Aorta (tissue), 5 donors: ENCODE data around the gene HOXA2. TPM values are rescaled to one million over a fixed set of nuclear protein-coding genes. Genes with fewer than 3 reads are reported as not detected.

Source experiments
- ATAC-seq: fragments of 200-7000 bp; cut with Tn5 transposase; one replicate; pipeline ENCODE4 v1.9.1; 2022; ENCODE audit warnings: moderate library complexity; ENCODE audit not compliant: low FRiP score
- DNase-seq, 2 donors: peaks; one replicate each; pipeline ENCODE4 v3.0.0-alpha.2; 2020
- H3K27ac ChIP-seq, 2 donors: one replicate each; pipeline ENCODE4 v1.5.1; 2013; ENCODE audit warnings: low read length in 2 of 2, mild to moderate bottlenecking in 2 of 2, moderate library complexity in 2 of 2, control low read depth in 1 of 2, inconsistent platforms in 1 of 2, low read depth in 1 of 2
- H3K27me3 ChIP-seq, 2 donors: one replicate each; pipeline ENCODE4 v1.6.1; 2013; ENCODE audit warnings: control low read depth in 1 of 2, low read length in 1 of 2, mild to moderate bottlenecking in 1 of 2, moderate library complexity in 1 of 2; ENCODE audit not compliant: insufficient read depth in 2 of 2, control insufficient read depth in 1 of 2
- H3K36me3 ChIP-seq, 2 donors: one replicate each; pipeline ENCODE4 v1.6.1; 2013; ENCODE audit warnings: control low read depth in 1 of 2, low read length in 1 of 2, mild to moderate bottlenecking in 1 of 2; ENCODE audit not compliant: insufficient read depth in 2 of 2, control insufficient read depth in 1 of 2
- H3K4me1 ChIP-seq, 2 donors: one replicate each; pipeline ENCODE4 v1.6.1; 2013; ENCODE audit warnings: low read length in 2 of 2, control low read depth in 1 of 2, mild to moderate bottlenecking in 1 of 2, moderate library complexity in 1 of 2; ENCODE audit not compliant: insufficient read depth in 2 of 2, control insufficient read depth in 1 of 2
- H3K4me3 ChIP-seq, 2 donors: one replicate each; pipeline ENCODE4 v1.5.1; 2013; ENCODE audit warnings: low read length in 2 of 2, control low read depth in 1 of 2, mild to moderate bottlenecking in 1 of 2
- H3K9me3 ChIP-seq: one replicate; pipeline ENCODE4 v1.6.1; 2013; ENCODE audit warnings: mild to moderate bottlenecking, low read length; ENCODE audit not compliant: control insufficient read depth
- WGBS, 2 donors: extraction: QIAGEN DNeasy Blood & Tissue Kit; methylation state at CpG; one replicate each; pipeline ENCODE4 v1.1.7; 2013; 5-methylcytosine and 5-hydroxymethylcytosine counted together
- intact Hi-C, 2 donors: fragments of 100-400 bp; cut with DNase I; formaldehyde crosslinking; loops; one replicate each; pipeline versions ENCODE4 v1.14.2 to v1.15.0; 2022
- polyA plus RNA-seq, 2 donors: library from polyadenylated mRNA; stranded (reverse); fragments of 200-250 nt; gene quantifications; one replicate each; pipeline ENCODE4 v1.2.3, GENCODE V29; 2013
- total RNA-seq, 2 donors: library from RNA; stranded (reverse); fragmentation: NEBNext Ultra II Directional; extraction: Animal tissue kit (Norgen Biotek cat#: 25700); gene quantifications; one replicate each; pipeline ENCODE4 v1.2.1, GENCODE V29; 2021
- donor health status: healthy with polysubstance abuse.
- donor health status: Bipolar disorder and iron deficiency.
- donor health status: DM: no; HTN: no; CAD: no.
- donor health status: DM: no; HTN: no; CAD: no.
- donor health status: DM: yes; HTN: yes; CAD: no.

The HOXA2 gene
- total and polyA plus RNA-seq, 4 donors = 1.6 to 4.7 (median 2.9) TPM

- WGBS, 2 donors = 3 to 6% methylated on average over 38 of the region's 38 CpGs
- Histone ChIP-seq H3K4me1 (no peaks in the 10 kb centered on the region), H3K4me3 (peak overlapping the region; percentile 80 to 91), H3K27me3 (no peaks in the 10 kb centered on the region), H3K27ac (peak overlapping the region; percentile 53 to 73), H3K9me3 (no peaks in the 10 kb centered on the region), H3K36me3 (no peaks in the 10 kb centered on the region)
- intact Hi-C loops = loop anchor here (2.0 to 5.0 kb wide), 4 partner anchors 33 to 1242 kb away; partner anchors contain the start of genes HOXA4 (in 1 of the 2) and HOXA5 (in 1 of the 2)
- DNase-seq (peak in 1 of 2 donors; percentile 57), ATAC-seq (peak; percentile 36)
Observed at GRCh38 chr7:27098578-27099451, 3.7 kb downstream of the HOXA2 start.

GRCh38 chr7:27097686-27098577 is 4.6 kb downstream of the HOXA2 start:
- H3K27ac ChIP-seq = peak overlapping the region; percentile 53 to 73
- no peaks in the 10 kb centered on the region for H3K9me3 ChIP-seq
- intact Hi-C loops = loop anchor here (2.0 to 5.0 kb wide), 5 partner anchors 19 to 1241 kb away; partner anchors contain the start of genes HOXA4 (in 1 of the 2) and HOXA5 (in 1 of the 2)
- peak overlapping the region; percentile 80 to 91 for H3K4me3 ChIP-seq
- 3 to 6% methylated on average over 35 of the region's 35 CpGs for WGBS, 2 donors
- no peaks in the 10 kb centered on the region for H3K36me3 ChIP-seq
- no peaks in the 10 kb centered on the region for H3K4me1 ChIP-seq
- peak; percentile 62 for ATAC-seq
- DNase-seq = peak in 1 of 2 donors; percentile 58
- H3K27me3 ChIP-seq = no peaks in the 10 kb centered on the region

GRCh38 chr7:27096768-27097514 is 5.5 kb downstream of the HOXA2 start:
- Histone ChIP-seq H3K4me3 (peak overlapping the region; percentile 80 to 91), H3K27ac (peak overlapping the region; percentile 18 to 90), H3K4me1 (no peaks in the 10 kb centered on the region), H3K27me3 (no peaks in the 10 kb centered on the region), H3K36me3 (no peaks in the 10 kb centered on the region), H3K9me3 (no peaks in the 10 kb centered on the region)
- WGBS, 2 donors = 0 to 1% methylated on average over 36 to 41 of the region's 41 CpGs
- DNase-seq (peak; percentile 72 to 83), ATAC-seq (peak; percentile 70)
- intact Hi-C loops = loop anchor here (1.0 to 5.0 kb wide), 5 partner anchors 20 to 233 kb away; partner anchors contain the start of genes HOXA4 (in 1 of the 2), HOXA5 (in 1 of the 2) and SKAP2 (in 1 of the 2)

GRCh38 chr7:27095897-27096767 is 6.4 kb downstream of the HOXA2 start, which contains the start of gene HOXA1:
HOXA1 (minus strand) TSS chr7:27096000; CDS start chr7:27095912, 88 bp downstream.
- ATAC-seq (peak; percentile 86), DNase-seq (peak; percentile 92 to 95)
- Histone ChIP-seq H3K27me3 (no peaks in the 10 kb centered on the region), H3K9me3 (no peaks in the 10 kb centered on the region), H3K27ac (peak within 1 kb of the TSS; percentile 18 to 90), H3K4me3 (peak within 1 kb of the TSS; percentile 80 to 91), H3K36me3 (no peaks in the 10 kb centered on the region), H3K4me1 (no peaks in the 10 kb centered on the region)
- WGBS, 2 donors = 0% methylated on average over 62 to 68 of the region's 68 CpGs
- intact Hi-C loops = loop anchor here (1.0 to 5.0 kb wide), 5 partner anchors 21 to 232 kb away; partner anchors contain the start of genes HOXA4 (in 1 of the 2), HOXA5 (in 1 of the 2) and SKAP2 (in 1 of the 2)

GRCh38 chr7:27095050-27095896 is 7.2 kb downstream of the HOXA2 start:
- H3K9me3 ChIP-seq = no peaks in the 10 kb centered on the region
- intact Hi-C loops = loop anchor here (5.0 kb wide), 3 partner anchors 37 to 63 kb away; partner anchors contain the start of genes HOXA4 (in 1 of the 2) and HOXA5 (in 1 of the 2)
- 23 to 24% methylated on average over 33 of the region's 33 CpGs for WGBS, 2 donors
- H3K27ac ChIP-seq = no peak overlapping the region
- DNase-seq (no peak), ATAC-seq (no peak)
- no peaks in the 10 kb centered on the region for H3K27me3 ChIP-seq
- peak overlapping the region in 1 of 2 donors; percentile 80 for H3K4me3 ChIP-seq
- no peaks in the 10 kb centered on the region for H3K36me3 ChIP-seq
- H3K4me1 ChIP-seq = no peaks in the 10 kb centered on the region

- H3K9me3 ChIP-seq = no peaks in the 10 kb centered on the region
- intact Hi-C loops = loop anchor here (5.0 kb wide), 3 partner anchors 38 to 62 kb away; partner anchors contain the start of genes HOXA4 (in 1 of the 2) and HOXA5 (in 1 of the 2)
- H3K36me3 ChIP-seq = no peaks in the 10 kb centered on the region
- no peaks in the 10 kb centered on the region for H3K4me1 ChIP-seq
- H3K27ac ChIP-seq = no peak overlapping the region
- 91% methylated on average over 29 of the region's 29 CpGs for WGBS, 2 donors
- H3K4me3 ChIP-seq = no peak overlapping the region
- no peak for ATAC-seq
- no peaks in the 10 kb centered on the region for H3K27me3 ChIP-seq
- peak in 1 of 2 donors; percentile 50 for DNase-seq
Observed at GRCh38 chr7:27094304-27095049, 8.0 kb downstream of the HOXA2 start.
